ENCODE measurements around the gene MYO9A. TPM values are rescaled to one million over a fixed set of nuclear protein-coding genes. Genes with fewer than 3 reads are reported as not detected.
"Not testable (repeated sequence)": the region's sequence is repeated elsewhere in the genome, so short reads cannot be mapped to it uniquely, and the experiment has no call there.

MYO9A gene
- total and polyA plus RNA-seq, 2 experiments from 2014 or later: 13.1 to 42.8 TPM

GRCh38 chr15:72033711-72034110, 84.2 kb downstream of the MYO9A start:
- WGBS (ENCODE audit: low lambda C conversion rate, missing lambda C conversion rate): 94% methylated on average over 7 of the region's 7 CpGs
- H3K79me2 ChIP-seq: peaks cover 47% of the 10 kb centered on the region
- H3K27ac ChIP-seq: no peak overlapping the region
- no peaks in the 10 kb centered on the region for H3K9me2 ChIP-seq (replicated peaks; ENCODE audit: insufficient read depth)
- H3K4me1 ChIP-seq (ENCODE audit: insufficient read depth): peaks cover 3% of the 10 kb centered on the region
- H3K27me3 ChIP-seq: no peaks in the 10 kb centered on the region
- H4K20me1 ChIP-seq (ENCODE audit: insufficient read depth, poor library complexity, severe bottlenecking): no peaks in the 10 kb centered on the region
- no peak overlapping the region for H3K4me2 ChIP-seq
- TF ChIP-seq EZH2 (IDR thresholded peaks at IDR 0.05; ENCODE audit: borderline replicate concordance): no peak
- no peak for TF ChIP-seq CTCF (IDR thresholded peaks at IDR 0.05; ENCODE audit: poor library complexity)
- TF ChIP-seq EZH2phosphoT487 (IDR thresholded peaks at IDR 0.05; ENCODE audit: low read depth, severe bottlenecking, unreplicated experiment): no peak
- DNase-seq (ENCODE audit: low spot score): no peak
- H2AFZ ChIP-seq: no peak overlapping the region
- no peaks in the 10 kb centered on the region for H3K9me3 ChIP-seq (ENCODE audit: low read depth)
- H3K4me3 ChIP-seq: no peak overlapping the region
- no peaks in the 10 kb centered on the region for H3K36me3 ChIP-seq (replicated peaks; ENCODE audit: insufficient read depth, low read depth)

GRCh38 chr15:72033285-72033684, 84.7 kb downstream of the MYO9A start:
- H3K27me3 ChIP-seq: no peaks in the 10 kb centered on the region
- H4K20me1 ChIP-seq (ENCODE audit: insufficient read depth, poor library complexity, severe bottlenecking): no peaks in the 10 kb centered on the region
- no peak overlapping the region for H2AFZ ChIP-seq
- H3K27ac ChIP-seq: no peak overlapping the region
- no peaks in the 10 kb centered on the region for H3K9me2 ChIP-seq (replicated peaks; ENCODE audit: insufficient read depth)
- peaks cover 3% of the 10 kb centered on the region for H3K4me1 ChIP-seq (ENCODE audit: insufficient read depth)
- no peak for DNase-seq (ENCODE audit: low spot score)
- H3K4me3 ChIP-seq: no peak overlapping the region
- no peak for TF ChIP-seq EZH2 (IDR thresholded peaks at IDR 0.05; ENCODE audit: borderline replicate concordance)
- no peak for TF ChIP-seq CTCF (IDR thresholded peaks at IDR 0.05; ENCODE audit: poor library complexity)
- no peak for TF ChIP-seq EZH2phosphoT487 (IDR thresholded peaks at IDR 0.05; ENCODE audit: low read depth, severe bottlenecking, unreplicated experiment)
- H3K4me2 ChIP-seq: no peak overlapping the region
- WGBS (ENCODE audit: low lambda C conversion rate, missing lambda C conversion rate): 67% methylated on average over 3 of the region's 3 CpGs
- H3K9me3 ChIP-seq (ENCODE audit: low read depth): no peaks in the 10 kb centered on the region
- peaks cover 43% of the 10 kb centered on the region for H3K79me2 ChIP-seq
- no peaks in the 10 kb centered on the region for H3K36me3 ChIP-seq (replicated peaks; ENCODE audit: insufficient read depth, low read depth)

- WGBS (ENCODE audit: low lambda C conversion rate, missing lambda C conversion rate): 79% methylated on average over 2 of the region's 2 CpGs
- TF ChIP-seq EZH2 (IDR thresholded peaks at IDR 0.05; ENCODE audit: borderline replicate concordance) (no peak), CTCF (IDR thresholded peaks at IDR 0.05; ENCODE audit: poor library complexity) (no peak), EZH2phosphoT487 (IDR thresholded peaks at IDR 0.05; ENCODE audit: low read depth, severe bottlenecking, unreplicated experiment) (no peak)
- no peaks in the 10 kb centered on the region for H4K20me1 ChIP-seq (ENCODE audit: insufficient read depth, poor library complexity, severe bottlenecking)
- H3K27me3 ChIP-seq: no peaks in the 10 kb centered on the region
- no peak overlapping the region for H3K4me2 ChIP-seq
- DNase-seq (ENCODE audit: low spot score): no peak
- H3K79me2 ChIP-seq: peaks cover 8% of the 10 kb centered on the region
- H3K27ac ChIP-seq: no peak overlapping the region
- no peaks in the 10 kb centered on the region for H3K36me3 ChIP-seq (replicated peaks; ENCODE audit: insufficient read depth, low read depth)
- no peak overlapping the region for H3K4me3 ChIP-seq
- no peak overlapping the region for H2AFZ ChIP-seq
- H3K4me1 ChIP-seq (ENCODE audit: insufficient read depth): no peaks in the 10 kb centered on the region
- no peaks in the 10 kb centered on the region for H3K9me2 ChIP-seq (replicated peaks; ENCODE audit: insufficient read depth)
- peaks cover 3% of the 10 kb centered on the region for H3K9me3 ChIP-seq (ENCODE audit: low read depth)
These were observed 96.3 kb downstream of the MYO9A start for GRCh38 chr15:72021604-72022003.

DNA sequence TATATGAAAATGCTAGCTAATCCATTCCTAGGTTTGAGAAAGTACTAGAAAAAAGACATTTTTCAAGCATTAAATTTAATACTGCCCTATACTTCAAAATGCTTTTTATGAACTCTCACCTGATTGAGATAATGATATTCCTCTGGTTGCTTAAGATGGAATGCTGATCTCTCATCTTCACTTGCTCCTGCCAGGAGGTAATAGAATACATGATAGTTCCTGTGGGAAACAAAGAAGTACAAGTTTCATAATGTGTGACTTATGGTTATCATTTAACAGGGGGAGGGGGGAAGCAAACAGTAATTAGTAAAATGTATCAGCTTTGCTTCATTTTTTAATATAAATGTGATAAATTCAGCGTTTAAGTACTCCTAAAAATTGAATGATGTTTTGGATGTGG, 97.2 kb downstream of the MYO9A start:
- H3K27ac ChIP-seq: no peak overlapping the region
- H2AFZ ChIP-seq: no peak overlapping the region
- no peaks in the 10 kb centered on the region for H3K9me2 ChIP-seq (replicated peaks; ENCODE audit: insufficient read depth)
- no peaks in the 10 kb centered on the region for H3K4me1 ChIP-seq (ENCODE audit: insufficient read depth)
- H3K4me2 ChIP-seq: no peak overlapping the region
- WGBS (ENCODE audit: low lambda C conversion rate, missing lambda C conversion rate): 96% methylated on average over 1 of the region's 1 CpG
- H4K20me1 ChIP-seq (ENCODE audit: insufficient read depth, poor library complexity, severe bottlenecking): no peaks in the 10 kb centered on the region
- TF ChIP-seq EZH2 (IDR thresholded peaks at IDR 0.05; ENCODE audit: borderline replicate concordance) (no peak), EZH2phosphoT487 (IDR thresholded peaks at IDR 0.05; ENCODE audit: low read depth, severe bottlenecking, unreplicated experiment) (no peak), CTCF (IDR thresholded peaks at IDR 0.05; ENCODE audit: poor library complexity) (no peak)
- H3K36me3 ChIP-seq (replicated peaks; ENCODE audit: insufficient read depth, low read depth): no peaks in the 10 kb centered on the region
- peaks cover 3% of the 10 kb centered on the region for H3K9me3 ChIP-seq (ENCODE audit: low read depth)
- no peak overlapping the region for H3K4me3 ChIP-seq
- H3K27me3 ChIP-seq: no peaks in the 10 kb centered on the region
- DNase-seq (ENCODE audit: low spot score): no peak
- H3K79me2 ChIP-seq: peaks cover 8% of the 10 kb centered on the region

DNA sequence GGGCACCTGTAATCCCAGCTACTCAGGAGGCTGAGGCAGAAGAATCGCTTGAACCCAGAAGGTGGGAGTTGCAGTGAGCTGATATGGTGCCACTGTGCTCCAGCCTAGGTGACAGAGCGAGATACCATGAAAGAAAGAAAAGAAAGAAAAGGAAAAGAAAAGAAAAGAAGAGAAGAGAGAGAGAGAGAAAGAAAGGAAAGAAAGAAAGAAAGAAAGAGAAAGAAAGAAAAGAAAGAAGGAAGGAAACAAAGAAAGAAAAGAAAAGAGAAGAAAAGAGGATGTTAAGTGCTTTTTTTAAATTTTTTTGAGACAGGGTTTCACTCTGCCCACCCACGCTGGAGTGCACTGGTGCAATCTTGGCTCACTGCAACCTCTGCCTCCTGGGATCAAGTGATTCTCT, 103.4 kb downstream of the MYO9A start:
- not testable (repeated sequence) for H2AFZ ChIP-seq; H3K27me3 ChIP-seq; H3K4me1 ChIP-seq (ENCODE audit: insufficient read depth); H4K20me1 ChIP-seq (ENCODE audit: insufficient read depth, poor library complexity, severe bottlenecking); H3K9me2 ChIP-seq (replicated peaks; ENCODE audit: insufficient read depth); H3K36me3 ChIP-seq (replicated peaks; ENCODE audit: insufficient read depth, low read depth); H3K4me3 ChIP-seq; H3K79me2 ChIP-seq; H3K4me2 ChIP-seq; H3K27ac ChIP-seq; DNase-seq (ENCODE audit: low spot score); H3K9me3 ChIP-seq (ENCODE audit: low read depth)
- 98% methylated on average over 3 of the region's 3 CpGs for WGBS (ENCODE audit: low lambda C conversion rate, missing lambda C conversion rate)

Data from hepatocyte (in vitro differentiated cells).